ENCODE data around the gene MRE11.

GRCh38 chr11:94450048-94450447 is 43.6 kb downstream of the MRE11 start:
- TF ChIP-seq POLR2A (IDR thresholded peaks at IDR 0.05), result no peak
- TF ChIP-seq CTCF (IDR thresholded peaks at IDR 0.05), result no peak
